Stomach (tissue), 9 donors: Measurements from ENCODE around the gene FBXW8. TPM values are rescaled to one million over a fixed set of nuclear protein-coding genes. Genes with fewer than 3 reads are reported as not detected.

Experiments used
- DNase-seq, 2 donors: peaks; one replicate each; pipeline versions ENCODE4 v3.0.0 to v3.0.0-alpha.2; 2013 to 2019
- H3K27ac ChIP-seq, 5 donors: fragments of 200-600 bp in 4 of 5; sonication (generic) in 4 of 5; one replicate each; pipeline ENCODE4 v1.5.1; 2013 to 2019; ENCODE audit warnings: mild to moderate bottlenecking in 1 of 5, moderate library complexity in 1 of 5
- H3K27me3 ChIP-seq, 3 donors: fragments of 200-600 bp; sonication (generic); one replicate each; pipeline ENCODE4 v1.5.1; 2017 to 2019; ENCODE audit warnings: mixed run types in 1 of 3
- H3K36me3 ChIP-seq, 4 donors: fragments of 200-600 bp; sonication (generic); 1 replicate in 3 of 4; 2 replicates in 1 of 4; pipeline ENCODE4 v1.5.1; 2016 to 2019
- H3K4me1 ChIP-seq, 4 donors: fragments of 200-600 bp; sonication (generic); one replicate each; pipeline ENCODE4 v1.5.1; 2016 to 2019
- H3K4me3 ChIP-seq, 4 donors: fragments of 200-600 bp; sonication (generic) in 3 of 4; one replicate each; pipeline ENCODE4 v1.5.1; 2016 to 2019; ENCODE audit warnings: mild to moderate bottlenecking in 1 of 4
- H3K9me3 ChIP-seq, 4 donors: fragments of 200-600 bp; sonication (generic); one replicate each; pipeline ENCODE4 v1.5.1; 2016 to 2019
- EP300 ChIP-seq: sonication (generic); formaldehyde crosslinking; IDR thresholded peaks from one replicate; pipeline ENCODE4 v1.6.1; 2017; ENCODE audit warnings: antibody characterized with exemption
- POLR2A ChIP-seq, 4 donors: fragments of 450-650 bp; IDR thresholded peaks; one replicate each; pipeline ENCODE4 v1.6.1; 2016; ENCODE audit warnings: antibody characterized with exemption in 4 of 4, control low read depth in 2 of 4, mild to moderate bottlenecking in 1 of 4, moderate library complexity in 1 of 4
- POLR2AphosphoS5 ChIP-seq, 3 donors: sonication (generic); formaldehyde crosslinking; IDR thresholded peaks; one replicate each; pipeline ENCODE4 v1.6.1; 2016; ENCODE audit warnings: antibody characterized with exemption in 3 of 3
- whole genome bisulfite sequencing, 5 donors: extraction: QIAGEN DNeasy Blood & Tissue Kit in 3 of 5; methylation state at CpG; one replicate each; pipeline versions ENCODE4 v1.1.5 to v1.1.7; 2013 to 2018; 5-methylcytosine and 5-hydroxymethylcytosine counted together
- intact Hi-C: fragments of 100-400 bp; cut with DNase I; formaldehyde crosslinking; loops from one replicate; pipeline ENCODE4 v1.15.1; 2023; ENCODE audit warnings: low total_unique reads
- polyA plus RNA-seq, 3 donors: library from polyadenylated mRNA; stranded (reverse); fragments of 200-250 nt; gene quantifications; one replicate each; pipeline ENCODE4 v1.2.3, GENCODE V29; 2013
- total RNA-seq, 5 donors: library from RNA; depleted of rRNA; stranded (reverse); fragments of >200 nt; gene quantifications; one replicate each; pipeline versions ENCODE4 v1.1.0 to v1.2.3, GENCODE V29; 2014 to 2016
- TF ChIP-seq, protein P1 (sequence below), 7 experiments: fragments of 450-650 bp in 4 of 7; fragments of 200-600 bp in 3 of 7; sonication (generic) in 3 of 7; IDR thresholded peaks; one replicate each; pipeline ENCODE4 v1.5.1; 2016 to 2019; ENCODE audit warnings: antibody characterized with exemption in 7 of 7, control low read depth in 2 of 7, mild to moderate bottlenecking in 1 of 7
- donor health status: healthy with polysubstance abuse.
- donor health status: Bipolar disorder and iron deficiency.
- donor health status: healthy.

FBXW8 gene
- total and polyA plus RNA-seq, 8 donors, result 3.2 to 28.7 (median 6.7) TPM

DNA sequence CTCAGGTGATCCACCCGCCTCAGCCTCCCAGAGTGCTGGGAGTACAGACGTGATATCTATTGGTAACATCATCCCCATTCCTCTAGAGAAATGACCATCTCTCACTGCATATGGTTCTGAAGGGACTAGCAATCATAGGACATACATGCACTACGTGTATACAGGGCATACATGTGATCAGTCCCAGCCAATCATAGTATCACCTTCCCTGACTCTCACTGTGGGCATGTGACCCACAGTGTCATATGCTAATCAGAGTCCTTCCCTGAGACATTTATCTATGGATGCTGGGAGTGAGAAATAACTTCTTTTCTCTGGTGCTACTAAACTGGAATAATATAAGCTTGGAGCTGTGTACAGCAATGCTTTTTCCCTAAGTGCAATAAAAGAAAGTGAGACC is 12.1 kb upstream of the FBXW8 start:
- peaks cover 0 to 35% (median 0%) of the 10 kb centered on the region in 3 donors for H3K27me3 ChIP-seq
- intact Hi-C loops, result no loop called here
- TF ChIP-seq POLR2A (IDR thresholded peaks at IDR 0.05), result no peak
- TF ChIP-seq, protein P1, sequence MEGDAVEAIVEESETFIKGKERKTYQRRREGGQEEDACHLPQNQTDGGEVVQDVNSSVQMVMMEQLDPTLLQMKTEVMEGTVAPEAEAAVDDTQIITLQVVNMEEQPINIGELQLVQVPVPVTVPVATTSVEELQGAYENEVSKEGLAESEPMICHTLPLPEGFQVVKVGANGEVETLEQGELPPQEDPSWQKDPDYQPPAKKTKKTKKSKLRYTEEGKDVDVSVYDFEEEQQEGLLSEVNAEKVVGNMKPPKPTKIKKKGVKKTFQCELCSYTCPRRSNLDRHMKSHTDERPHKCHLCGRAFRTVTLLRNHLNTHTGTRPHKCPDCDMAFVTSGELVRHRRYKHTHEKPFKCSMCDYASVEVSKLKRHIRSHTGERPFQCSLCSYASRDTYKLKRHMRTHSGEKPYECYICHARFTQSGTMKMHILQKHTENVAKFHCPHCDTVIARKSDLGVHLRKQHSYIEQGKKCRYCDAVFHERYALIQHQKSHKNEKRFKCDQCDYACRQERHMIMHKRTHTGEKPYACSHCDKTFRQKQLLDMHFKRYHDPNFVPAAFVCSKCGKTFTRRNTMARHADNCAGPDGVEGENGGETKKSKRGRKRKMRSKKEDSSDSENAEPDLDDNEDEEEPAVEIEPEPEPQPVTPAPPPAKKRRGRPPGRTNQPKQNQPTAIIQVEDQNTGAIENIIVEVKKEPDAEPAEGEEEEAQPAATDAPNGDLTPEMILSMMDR (IDR thresholded peaks at IDR 0.05), result no peak
- TF ChIP-seq POLR2AphosphoS5 (IDR thresholded peaks at IDR 0.05), result no peak

DNA sequence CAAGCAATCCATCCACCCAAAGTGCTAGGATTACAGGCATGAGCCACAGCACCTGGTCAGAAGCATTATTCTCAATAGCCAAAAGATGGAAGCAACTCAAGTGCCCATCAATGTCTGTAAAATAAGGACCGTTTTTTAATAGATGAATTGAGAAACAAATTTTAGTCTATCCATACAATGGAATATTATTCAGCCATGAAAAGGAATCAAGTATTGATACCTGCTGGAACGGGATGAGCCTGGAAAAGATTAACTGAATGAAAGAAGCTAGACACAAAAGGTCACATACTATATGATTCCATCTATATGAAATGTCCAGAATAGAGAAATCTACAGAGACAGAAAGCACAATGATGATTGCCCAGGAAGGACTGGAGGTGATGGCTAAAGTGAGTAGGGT is 9.1 kb upstream of the FBXW8 start:
- H3K4me1 ChIP-seq, result no peaks in the 10 kb centered on the region
- H3K4me3 ChIP-seq, result no peak overlapping the region
- WGBS, 5 donors, result 80 to 88% (median 84%) methylated on average over 2 of the region's 2 CpGs
- no peak overlapping the region for H3K27ac ChIP-seq
- H3K27me3 ChIP-seq, result peaks cover 0 to 29% (median 0%) of the 10 kb centered on the region in 3 donors
- TF ChIP-seq, protein P1 (IDR thresholded peaks at IDR 0.05), result no peak
- TF ChIP-seq POLR2A (IDR thresholded peaks at IDR 0.05) (no peak), EP300 (no peak), POLR2AphosphoS5 (IDR thresholded peaks at IDR 0.05) (no peak)
- no peaks in the 10 kb centered on the region for H3K9me3 ChIP-seq
- intact Hi-C loops, result no loop called here
- H3K36me3 ChIP-seq, result no peaks in the 10 kb centered on the region
- DNase-seq, result no peak

More for the DNA sequence above, 12.1 kb upstream of the FBXW8 start:
- no peak overlapping the region for H3K4me3 ChIP-seq
- no peaks in the 10 kb centered on the region for H3K9me3 ChIP-seq
- no peak overlapping the region for H3K27ac ChIP-seq
- no peak for DNase-seq
- 29 to 72% (median 68%) methylated on average over 2 to 3 of the region's 3 CpGs for WGBS, 5 donors
- H3K36me3 ChIP-seq, result no peaks in the 10 kb centered on the region
- H3K4me1 ChIP-seq, result no peaks in the 10 kb centered on the region

DNA sequence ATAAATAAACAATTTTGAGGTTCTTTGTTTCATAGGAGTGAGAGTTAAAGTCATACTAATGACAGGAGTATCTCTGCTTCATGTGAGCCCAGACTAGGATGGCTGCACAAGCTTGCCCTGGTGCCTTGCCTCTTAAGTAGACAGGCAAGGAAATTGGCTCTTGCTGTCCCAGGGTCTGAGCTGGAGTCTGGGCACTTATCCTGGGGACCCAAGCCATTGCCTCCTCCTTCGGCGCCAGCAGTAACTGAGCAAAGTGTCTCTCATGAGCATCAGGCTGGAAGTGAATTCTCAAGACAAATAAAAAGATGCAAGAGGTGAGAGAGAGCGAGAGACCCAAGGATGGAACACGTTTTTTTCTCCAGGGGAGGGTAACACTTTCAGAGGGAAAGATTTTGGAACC is 6.9 kb upstream of the FBXW8 start:
- TF ChIP-seq EP300 (no peak), POLR2AphosphoS5 (IDR thresholded peaks at IDR 0.05) (no peak)
- peaks cover 0 to 17% (median 0%) of the 10 kb centered on the region in 3 donors for H3K27me3 ChIP-seq
- intact Hi-C loops, result no loop called here
- 66 to 75% (median 70%) methylated on average over 4 of the region's 4 CpGs for whole genome bisulfite sequencing, 5 donors
- no peaks in the 10 kb centered on the region for H3K36me3 ChIP-seq
- H3K4me3 ChIP-seq, result no peak overlapping the region
- no peaks in the 10 kb centered on the region for H3K9me3 ChIP-seq
- no peaks in the 10 kb centered on the region for H3K4me1 ChIP-seq
- H3K27ac ChIP-seq, result no peak overlapping the region
- DNase-seq, result no peak

DNA sequence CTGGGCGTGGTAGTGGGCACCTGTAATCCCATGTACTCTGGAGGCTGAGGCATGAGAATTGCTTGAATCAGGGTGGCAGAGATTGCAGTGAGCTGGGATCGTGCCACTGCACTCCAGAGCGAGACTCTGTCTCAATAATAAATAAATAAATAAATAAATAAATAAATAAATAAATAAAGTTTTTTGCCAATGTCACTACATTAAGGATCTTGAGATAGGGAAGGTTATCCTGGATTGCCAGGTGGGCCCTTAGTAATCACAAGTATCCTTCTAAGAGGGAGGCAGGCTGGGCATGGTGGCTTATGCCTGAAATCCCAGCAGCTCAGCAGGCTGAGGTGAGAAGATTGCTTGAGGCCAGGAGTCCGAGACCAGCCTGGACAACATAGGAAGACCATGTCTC is 4.5 kb upstream of the FBXW8 start:
- DNase-seq, result no peak
- H3K4me1 ChIP-seq, result peaks cover under 1 to 6% (median 2%) of the 10 kb centered on the region in 4 donors
- WGBS, 5 donors, result 81 to 92% (median 92%) methylated on average over 4 of the region's 4 CpGs
- H3K27me3 ChIP-seq, result peaks cover 0 to 10% (median 0%) of the 10 kb centered on the region in 3 donors
- intact Hi-C loops, result no loop called here
- H3K4me3 ChIP-seq, result no peak overlapping the region
- H3K27ac ChIP-seq, result no peak overlapping the region
- no peaks in the 10 kb centered on the region for H3K36me3 ChIP-seq
- no peaks in the 10 kb centered on the region for H3K9me3 ChIP-seq
- TF ChIP-seq EP300, result no peak
- TF ChIP-seq, protein P1 (IDR thresholded peaks at IDR 0.05), result no peak
- TF ChIP-seq POLR2A (IDR thresholded peaks at IDR 0.05), result no peak
- TF ChIP-seq POLR2AphosphoS5 (IDR thresholded peaks at IDR 0.05), result no peak

DNA sequence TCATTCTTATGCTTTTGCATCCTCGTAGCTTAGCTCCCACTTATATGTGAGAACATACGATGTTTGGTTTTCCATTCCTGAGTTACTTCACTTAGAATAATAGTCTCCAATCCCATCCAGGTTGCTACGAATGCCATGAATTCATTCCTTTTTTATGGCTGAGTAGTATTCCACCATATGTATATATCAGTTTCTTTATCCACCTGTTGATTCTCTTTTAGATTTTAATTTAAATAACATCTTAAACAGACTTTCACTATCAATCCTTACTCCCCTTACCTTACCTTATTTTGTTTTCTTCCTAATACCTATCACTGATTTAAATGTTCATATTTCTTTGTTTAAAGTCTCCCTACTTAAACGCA is 488 bp upstream of the FBXW8 start:
- Histone ChIP-seq H3K4me1 (peaks cover 12 to 38% (median 27%) of the 10 kb centered on the region in 4 donors), H3K4me3 (peak overlapping the region; percentile 86 to 99 (median 94)), H3K27ac (peak overlapping the region in 3 of 5 donors; percentile 85 to 93 (median 92)), H3K36me3 (peaks cover 0 to 2% (median 0%) of the 10 kb centered on the region in 4 donors), H3K27me3 (no peaks in the 10 kb centered on the region), H3K9me3 (no peaks in the 10 kb centered on the region)
- no peak for DNase-seq
- WGBS, 5 donors, result 66 to 71% (median 70%) methylated on average over 4 of the region's 4 CpGs
- TF ChIP-seq, protein P1 (IDR thresholded peaks at IDR 0.05), result no peak
- TF ChIP-seq POLR2A (IDR thresholded peaks at IDR 0.05) (no peak), EP300 (no peak), POLR2AphosphoS5 (IDR thresholded peaks at IDR 0.05) (no peak)
- intact Hi-C loops, result no loop called here
